T-helper 22 cell (primary cell): ENCODE data around the gene BEST2.
"Not testable (repeated sequence)": the region's sequence is repeated elsewhere in the genome, so short reads cannot be mapped to it uniquely, and the experiment has no call there.

ENCODE experiments used
- DNase-seq: peaks from one replicate; pipeline ENCODE4 v3.0.0-alpha.2; 2020; ENCODE audit warnings: low read depth

Gene BEST2

GRCh38 chr19:12751635-12752034, at the start of gene BEST2:
TSS of gene BEST2 (plus strand) at chr19:12751791. CDS start at chr19:12752593, 802 bp downstream.
- DNase-seq: no peak

GRCh38 chr19:12703046-12703445, 48.5 kb upstream of the BEST2 start:
- no peak for DNase-seq

- no peak for DNase-seq
These were observed 46.4 kb upstream of the BEST2 start for GRCh38 chr19:12705169-12705568.

GRCh38 chr19:12705654-12706331, 45.8 kb upstream of the BEST2 start:
- no peak for DNase-seq

GRCh38 chr19:12706332-12706718, 45.3 kb upstream of the BEST2 start:
- no peak for DNase-seq

- no peak for DNase-seq
These were observed 43.0 kb upstream of the BEST2 start for GRCh38 chr19:12708641-12709040.

- DNase-seq: no peak
These were observed 40.4 kb upstream of the BEST2 start for GRCh38 chr19:12711187-12711586.

- DNase-seq: not testable (repeated sequence)
These were observed 39.5 kb upstream of the BEST2 start for GRCh38 chr19:12712077-12712476.

GRCh38 chr19:12713304-12713703, 38.3 kb upstream of the BEST2 start:
- not testable (repeated sequence) for DNase-seq

GRCh38 chr19:12715102-12715501, 36.5 kb upstream of the BEST2 start:
- no peak for DNase-seq

GRCh38 chr19:12715929-12716328, 35.7 kb upstream of the BEST2 start:
- no peak for DNase-seq

GRCh38 chr19:12720296-12720695, 31.3 kb upstream of the BEST2 start:
- no peak for DNase-seq

- no peak for DNase-seq
These were observed 30.5 kb upstream of the BEST2 start for GRCh38 chr19:12720851-12721655.

- peak; percentile 49 for DNase-seq
These were observed 29.7 kb upstream of the BEST2 start for GRCh38 chr19:12721656-12722565.

GRCh38 chr19:12722566-12723380, 28.8 kb upstream of the BEST2 start:
- DNase-seq: peak; percentile 95

GRCh38 chr19:12723381-12723640, 28.3 kb upstream of the BEST2 start:
- DNase-seq: no peak

- DNase-seq: peak; percentile 29
These were observed 27.8 kb upstream of the BEST2 start, which contains the start of gene TNPO2 for GRCh38 chr19:12723641-12724426. TSS of gene TNPO2 (minus strand) at chr19:12723932. CDS start at chr19:12720977, 2,955 bp downstream.

- DNase-seq: not testable (repeated sequence)
These were observed 26.0 kb upstream of the BEST2 start for GRCh38 chr19:12725612-12726011.

GRCh38 chr19:12726988-12727316, 24.6 kb upstream of the BEST2 start:
- no peak for DNase-seq

- DNase-seq: no peak
These were observed 23.7 kb upstream of the BEST2 start for GRCh38 chr19:12727745-12728433.
